Skeletal muscle cell (primary cell): ENCODE results near the gene ZMIZ2.
"Not testable (repeated sequence)": the region's sequence is repeated elsewhere in the genome, so short reads cannot be mapped to it uniquely, and the experiment has no call there.

Experiments
- DNase-seq: peaks from one replicate; pipeline ENCODE4 v3.0.0-alpha.2; 2010; ENCODE audit warnings: low read depth
- H3K4me3 ChIP-seq: 2 replicates; pipeline ENCODE4 v1.5.1; 2011; ENCODE audit warnings: low read depth, mild to moderate bottlenecking, control low read depth, low read length, moderate library complexity

Gene ZMIZ2

GRCh38 chr7:44727158-44727936 lies 21.3 kb upstream of the ZMIZ2 start:
- H3K4me3 ChIP-seq, result no peak overlapping the region
- peak; percentile 73 for DNase-seq

GRCh38 chr7:44727937-44728262 lies 20.7 kb upstream of the ZMIZ2 start:
- no peak overlapping the region for H3K4me3 ChIP-seq
- DNase-seq, result no peak

DNA sequence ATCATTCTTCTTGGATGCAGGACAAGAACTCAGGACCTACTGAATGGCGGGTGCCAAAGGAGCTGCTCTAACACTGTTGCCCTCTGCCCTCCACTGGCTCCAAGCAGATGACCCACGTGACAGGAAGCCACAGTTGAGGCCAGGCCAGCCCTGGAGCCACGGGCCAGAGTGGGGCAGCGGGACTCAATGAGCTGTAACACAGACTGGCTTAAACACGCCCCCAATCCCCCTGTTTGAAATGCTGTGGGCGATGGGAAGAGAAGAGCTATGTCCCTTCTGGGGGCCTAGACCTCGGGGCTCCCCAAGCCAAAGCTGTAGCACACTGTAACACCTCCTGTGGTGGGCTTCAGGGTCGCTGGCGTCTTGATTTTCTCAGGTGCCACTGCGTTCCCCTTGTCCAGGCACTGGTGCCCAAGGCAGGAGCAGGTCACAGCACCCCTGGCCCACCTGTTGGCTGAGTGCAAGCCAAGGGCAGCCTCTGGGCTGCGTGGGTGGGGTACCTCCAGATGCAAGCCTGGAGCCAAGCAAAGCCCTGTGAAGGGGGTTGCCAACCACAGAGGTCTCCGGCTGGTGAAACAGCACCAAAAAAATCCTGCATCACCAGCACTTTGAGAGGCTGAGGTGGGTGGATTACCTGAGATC lies 18.6 kb upstream of the ZMIZ2 start:
- H3K4me3 ChIP-seq, result no peak overlapping the region
- DNase-seq, result no peak

- not testable (repeated sequence) for DNase-seq, H3K4me3 ChIP-seq
Measured at GRCh38 chr7:44732971-44733370, 15.7 kb upstream of the ZMIZ2 start.

DNA sequence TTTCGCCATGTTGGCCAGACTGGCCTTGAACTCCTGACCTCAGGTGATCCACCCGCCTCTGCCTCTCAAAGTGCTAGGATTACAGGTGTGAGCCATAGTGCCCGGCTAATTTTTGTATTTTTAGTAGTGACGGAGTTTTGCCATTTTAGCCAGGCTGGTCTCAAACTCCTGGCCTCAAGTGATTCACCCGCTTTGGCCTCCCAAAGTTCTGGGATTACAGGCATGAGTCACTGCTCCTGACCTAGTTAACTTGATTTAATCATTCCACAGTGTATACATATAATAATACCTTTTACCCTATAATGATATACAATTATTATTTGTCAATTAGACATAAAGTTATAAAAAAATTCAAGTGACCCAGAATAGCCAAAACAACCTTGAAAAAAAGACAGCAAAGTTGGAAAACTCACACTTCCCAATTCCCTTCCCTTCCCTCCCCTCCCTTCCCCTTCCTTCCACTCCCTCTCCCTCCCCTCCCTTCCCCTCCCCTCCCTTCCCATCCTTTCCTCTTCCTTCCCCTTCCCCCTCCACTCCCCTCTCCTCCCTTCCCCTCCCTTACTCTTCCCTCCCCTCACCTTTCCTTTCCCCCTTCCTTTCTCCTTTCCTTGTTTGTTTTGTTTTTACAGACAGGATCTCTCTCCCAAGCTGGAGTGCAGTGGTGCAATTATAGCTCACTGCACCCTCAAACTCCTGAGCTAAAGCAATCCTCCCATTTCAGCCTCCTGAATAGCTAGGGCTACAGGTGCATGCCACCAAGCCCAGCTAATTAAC lies 14.8 kb upstream of the ZMIZ2 start:
- DNase-seq, result peak; percentile 41
- H3K4me3 ChIP-seq, result no peak overlapping the region

DNA sequence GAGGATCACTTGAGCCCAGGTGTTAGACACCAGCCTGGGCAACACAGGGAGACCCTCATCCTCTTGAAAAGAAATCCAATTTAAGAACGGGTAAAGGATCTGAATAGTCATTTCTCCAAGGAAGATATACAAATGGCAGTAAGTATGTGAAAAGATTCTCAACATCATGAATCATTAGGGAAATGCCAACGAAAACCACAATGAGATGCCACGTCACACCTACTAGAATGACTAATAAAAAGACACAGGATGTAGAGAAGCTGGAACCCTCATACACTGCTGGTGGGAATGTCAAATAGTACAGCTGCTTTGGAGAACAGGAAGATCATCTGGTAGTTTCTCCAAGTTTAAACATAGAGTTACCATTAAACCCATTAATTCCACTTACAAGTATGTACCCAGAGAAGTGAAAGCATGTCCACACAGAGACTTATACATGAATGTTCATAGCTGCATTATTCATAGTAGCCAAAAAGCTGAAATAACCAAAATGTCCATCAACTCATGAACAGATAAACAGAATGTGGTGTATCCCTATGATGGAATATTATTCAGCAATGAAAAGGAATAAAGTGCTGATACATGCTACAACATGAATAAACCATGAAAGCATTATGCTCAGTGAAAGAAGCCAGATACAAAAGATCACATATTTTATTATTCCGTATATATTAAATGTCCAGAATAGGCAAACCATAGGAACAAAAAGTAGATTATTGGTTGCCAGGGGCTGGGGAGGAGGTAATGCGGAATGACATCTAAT lies 13.1 kb upstream of the ZMIZ2 start:
- no peak overlapping the region for H3K4me3 ChIP-seq
- peak; percentile 94 for DNase-seq

DNA sequence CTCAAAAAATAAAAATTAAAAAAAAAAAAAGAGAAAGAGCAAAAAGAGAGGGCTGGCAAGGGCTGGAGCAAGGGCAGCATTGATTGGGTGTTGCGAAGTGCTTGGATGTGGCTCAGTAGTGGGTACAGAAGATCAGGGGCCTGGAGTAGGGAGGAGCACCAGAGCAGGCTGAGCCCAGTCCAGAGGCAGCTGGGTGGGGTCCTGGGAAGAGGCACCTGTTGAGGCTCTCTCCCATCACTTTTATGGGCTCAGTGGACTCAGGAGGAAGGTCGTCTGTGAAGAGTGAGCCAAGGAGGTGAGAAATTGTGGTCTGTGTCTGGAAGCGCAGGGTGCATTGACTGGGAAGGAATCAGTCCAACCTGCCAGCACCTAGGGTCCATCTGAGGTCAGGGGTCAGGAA lies 11.8 kb upstream of the ZMIZ2 start:
- DNase-seq, result no peak
- no peak overlapping the region for H3K4me3 ChIP-seq

DNA sequence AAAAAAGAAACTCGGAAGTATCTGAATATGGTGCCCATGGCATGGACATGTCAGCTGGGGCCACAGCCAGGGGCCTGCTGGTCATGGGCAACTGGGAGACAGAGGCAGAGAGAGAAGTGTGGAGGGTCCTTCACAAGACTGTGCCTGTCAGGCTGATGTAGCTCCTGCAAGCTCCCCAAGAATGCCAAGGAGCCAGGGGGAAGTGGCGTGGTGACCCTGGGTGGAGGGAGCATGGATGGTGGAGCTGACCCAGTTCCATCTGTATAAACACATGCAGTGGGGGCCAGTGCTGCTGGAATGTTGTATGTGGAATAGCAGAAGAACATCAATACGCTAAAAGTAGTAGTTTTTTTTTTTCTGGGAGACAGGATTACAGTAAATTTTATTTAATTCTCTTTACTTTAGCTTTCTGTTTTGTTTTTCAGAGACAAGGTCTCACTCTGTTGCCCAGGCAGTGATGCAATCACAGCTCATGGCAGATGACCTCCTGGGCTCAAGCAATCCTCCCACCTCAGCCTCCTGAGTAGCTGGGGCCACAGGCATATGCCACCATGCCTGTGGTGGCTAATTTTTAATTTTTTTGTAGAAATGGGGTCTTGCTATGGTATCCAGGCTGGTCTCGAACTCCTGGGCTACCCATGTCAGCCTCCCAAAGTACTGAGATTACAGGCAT lies 10.5 kb upstream of the ZMIZ2 start:
- no peak for DNase-seq
- H3K4me3 ChIP-seq, result no peak overlapping the region

GRCh38 chr7:44738876-44739665 lies 9.6 kb upstream of the ZMIZ2 start:
- no peak for DNase-seq
- H3K4me3 ChIP-seq, result no peak overlapping the region

GRCh38 chr7:44740055-44740454 lies 8.6 kb upstream of the ZMIZ2 start:
- no peak overlapping the region for H3K4me3 ChIP-seq
- DNase-seq, result no peak

- no peak for DNase-seq
- H3K4me3 ChIP-seq, result no peak overlapping the region
Measured at GRCh38 chr7:44743750-44744149, 4.9 kb upstream of the ZMIZ2 start.

- peak overlapping the region; percentile 81 for H3K4me3 ChIP-seq
- no peak for DNase-seq
Measured at GRCh38 chr7:44748948-44749731, 493 bp downstream of the ZMIZ2 start.

- peak overlapping the region; percentile 81 for H3K4me3 ChIP-seq
- DNase-seq, result no peak
Measured at GRCh38 chr7:44749992-44750391, 1.3 kb downstream of the ZMIZ2 start.

GRCh38 chr7:44750424-44750823 lies 1.8 kb downstream of the ZMIZ2 start:
- H3K4me3 ChIP-seq, result no peak overlapping the region
- DNase-seq, result no peak

DNA sequence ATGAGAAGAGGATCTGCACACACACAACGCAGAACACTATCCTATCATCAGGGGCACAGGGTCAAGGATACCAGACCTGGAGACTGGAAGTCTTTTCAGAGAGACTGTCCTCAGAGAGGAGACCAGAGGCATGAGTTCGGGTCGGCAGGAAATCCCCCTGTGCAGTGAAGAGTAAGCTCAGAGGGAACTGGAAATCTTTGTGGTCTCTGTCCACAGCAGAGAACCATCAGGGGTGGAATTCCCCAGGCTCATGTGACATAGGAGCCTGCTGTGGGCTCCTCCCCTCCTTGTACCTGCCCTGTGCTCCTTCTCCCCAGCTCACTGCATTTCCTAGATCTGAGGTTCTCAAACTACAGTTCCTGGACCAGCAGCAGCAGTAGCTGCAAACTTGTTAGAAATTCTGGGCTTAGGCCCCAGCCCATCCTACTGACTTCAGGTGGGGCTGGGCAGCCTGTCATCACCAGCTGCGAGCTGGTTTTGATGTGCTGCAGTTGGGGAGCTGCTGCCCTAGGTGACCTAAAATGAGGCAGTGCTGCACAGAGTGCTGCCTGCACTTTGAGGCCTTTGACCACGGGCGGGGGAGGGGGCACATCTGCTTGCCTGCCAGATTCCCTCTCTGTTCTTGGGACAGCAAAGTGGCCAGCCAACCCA lies 2.4 kb downstream of the ZMIZ2 start:
- DNase-seq, result no peak
- no peak overlapping the region for H3K4me3 ChIP-seq

GRCh38 chr7:44752822-44753221 lies 4.2 kb downstream of the ZMIZ2 start:
- DNase-seq, result no peak
- H3K4me3 ChIP-seq, result no peak overlapping the region
